GM19238 (cell line): Measurements from ENCODE around the gene LRCH4.

ENCODE experiments used
- DNase-seq: peaks from one replicate; pipeline ENCODE4 v3.0.0; 2011; ENCODE audit warnings: low spot score; ENCODE audit not compliant: insufficient read length

LRCH4 gene

DNA sequence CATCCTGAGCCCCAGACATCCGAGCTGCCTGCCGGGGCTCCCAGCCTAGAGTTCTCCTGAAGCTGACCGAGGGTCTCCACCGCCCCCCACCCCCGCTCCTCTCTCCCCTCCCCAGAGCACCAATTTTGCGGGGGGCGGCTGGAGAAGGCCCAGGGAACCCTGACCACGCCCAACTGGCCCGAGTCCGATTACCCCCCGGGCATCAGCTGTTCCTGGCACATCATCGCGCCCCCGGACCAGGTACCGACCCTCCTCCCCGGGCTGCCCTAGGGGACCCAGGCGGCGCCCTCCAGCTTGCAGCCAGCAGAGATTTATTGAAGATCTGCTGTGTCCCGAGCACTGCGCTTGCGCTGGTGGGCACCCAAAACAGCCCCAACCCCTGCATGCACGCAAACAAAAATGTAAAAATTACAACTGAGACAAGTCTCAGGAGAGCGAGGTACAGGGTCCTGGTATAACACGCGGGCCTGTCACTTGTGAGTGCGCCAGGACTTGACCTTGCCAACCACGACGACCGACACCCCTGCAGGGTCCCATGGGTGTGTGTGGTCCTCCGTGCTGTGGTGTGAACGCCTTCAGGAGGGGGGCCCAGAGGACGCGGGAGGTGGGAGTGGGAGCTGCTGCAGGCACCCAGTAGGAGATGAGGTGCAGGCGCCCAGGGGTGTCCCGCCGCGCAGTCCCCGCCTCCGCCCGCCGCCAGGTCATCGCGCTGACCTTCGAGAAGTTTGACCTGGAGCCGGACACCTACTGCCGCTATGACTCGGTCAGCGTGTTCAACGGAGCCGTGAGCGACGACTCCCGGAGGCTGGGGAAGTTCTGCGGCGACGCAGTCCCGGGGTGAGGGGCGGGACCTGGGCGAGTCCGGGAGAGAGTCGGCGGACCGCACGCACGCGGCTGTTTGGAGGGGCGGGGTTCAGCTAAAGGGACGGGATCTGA, 19.3 kb upstream of the LRCH4 start:
- DNase-seq = no peak

DNA sequence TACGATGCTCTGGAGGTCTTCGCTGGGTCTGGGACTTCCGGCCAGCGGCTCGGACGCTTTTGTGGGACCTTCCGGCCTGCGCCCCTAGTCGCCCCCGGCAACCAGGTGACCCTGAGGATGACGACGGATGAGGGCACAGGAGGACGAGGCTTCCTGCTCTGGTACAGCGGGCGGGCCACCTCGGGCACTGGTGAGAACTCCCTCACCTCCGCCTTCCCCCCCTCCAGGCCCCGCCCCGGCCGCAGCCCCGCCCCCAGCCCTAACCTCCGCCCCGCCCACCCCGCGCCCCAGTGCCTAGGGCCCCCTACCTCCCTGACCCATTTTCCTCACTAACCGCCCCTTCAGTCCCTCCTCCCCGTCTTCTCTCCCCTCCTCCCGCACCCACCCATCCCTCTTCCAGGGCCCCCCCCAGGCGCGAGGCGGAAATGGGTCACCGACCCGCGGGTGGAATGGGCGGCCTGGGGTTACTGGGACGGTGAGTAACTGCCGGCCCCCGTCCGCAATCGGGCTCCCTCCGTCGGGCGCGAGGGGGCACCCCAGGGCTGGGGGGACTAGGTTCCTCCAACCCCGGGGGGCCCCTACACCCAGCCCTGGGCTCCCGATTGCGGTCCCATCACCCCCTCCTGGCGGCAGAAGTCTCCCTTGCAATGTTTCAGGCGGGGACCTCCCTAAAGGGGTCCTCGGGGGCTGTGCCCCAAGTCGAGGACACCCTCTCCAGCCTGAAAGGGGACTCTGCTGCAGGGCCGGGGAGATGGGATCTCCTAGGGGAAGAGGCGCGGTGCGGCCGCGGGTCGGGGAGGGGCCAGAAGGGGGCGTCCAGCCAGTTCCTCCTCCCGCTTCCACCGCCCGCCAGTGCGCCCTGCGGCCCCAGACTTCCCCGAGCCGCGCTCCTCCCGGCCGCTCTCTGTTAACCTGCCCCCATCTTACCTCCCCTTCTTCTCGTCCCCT, 18.4 kb upstream of the LRCH4 start:
- DNase-seq = peak; percentile 85

DNA sequence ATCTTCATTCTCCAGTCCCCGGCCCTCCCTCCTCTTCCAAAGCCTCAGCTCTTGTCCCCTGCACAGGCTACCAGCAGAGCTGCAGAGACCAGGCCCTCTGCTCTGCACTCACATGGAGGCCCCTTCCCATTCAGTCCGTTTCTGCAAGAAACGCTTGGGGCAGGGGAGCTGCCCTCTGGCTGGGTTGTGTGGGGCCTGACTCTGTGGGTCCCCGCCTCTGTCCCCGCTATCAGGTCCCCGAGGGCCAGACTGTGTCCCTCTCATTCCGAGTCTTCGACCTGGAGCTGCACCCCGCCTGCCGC, 17.7 kb upstream of the LRCH4 start:
- no peak for DNase-seq

DNA sequence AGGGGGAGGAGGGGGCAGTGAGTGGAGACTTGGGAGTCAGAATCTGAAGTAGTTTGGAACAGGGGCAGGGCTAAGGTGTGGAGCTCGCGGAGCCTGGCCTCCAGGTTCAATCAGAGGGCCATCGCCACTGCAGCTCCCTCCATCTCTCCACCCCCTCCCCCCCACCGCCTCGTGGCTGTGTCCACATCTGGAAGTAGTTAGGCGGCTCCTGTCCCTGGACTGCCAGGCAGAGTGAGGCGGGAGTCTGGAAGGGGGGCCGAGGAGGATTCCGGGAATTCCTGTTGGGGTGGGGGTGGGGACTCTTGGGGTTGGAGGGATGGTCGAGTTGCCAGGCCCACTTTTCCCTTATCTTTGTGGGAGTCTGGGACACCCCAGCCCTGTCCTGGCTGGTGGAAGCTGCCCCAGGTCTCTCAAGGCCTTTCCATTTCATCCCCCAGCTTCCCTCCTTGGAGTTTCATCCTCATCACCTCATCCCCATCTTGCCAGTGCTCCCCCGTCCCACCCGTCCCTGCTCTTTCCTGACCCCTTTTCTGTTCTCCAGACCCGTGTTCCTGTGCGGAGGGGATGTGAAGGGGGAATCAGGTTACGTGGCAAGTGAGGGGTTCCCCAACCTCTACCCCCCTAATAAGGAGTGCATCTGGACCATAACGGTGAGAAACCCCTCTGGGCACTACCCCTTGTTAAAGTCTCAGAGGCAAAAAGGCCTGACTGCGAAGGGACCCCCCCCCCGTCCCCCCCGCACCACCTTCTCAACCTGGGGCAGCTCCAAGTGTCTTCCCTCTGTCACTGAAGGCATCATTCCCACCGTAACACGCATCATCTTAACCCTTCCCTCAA, 17.2 kb upstream of the LRCH4 start:
- no peak for DNase-seq

DNA sequence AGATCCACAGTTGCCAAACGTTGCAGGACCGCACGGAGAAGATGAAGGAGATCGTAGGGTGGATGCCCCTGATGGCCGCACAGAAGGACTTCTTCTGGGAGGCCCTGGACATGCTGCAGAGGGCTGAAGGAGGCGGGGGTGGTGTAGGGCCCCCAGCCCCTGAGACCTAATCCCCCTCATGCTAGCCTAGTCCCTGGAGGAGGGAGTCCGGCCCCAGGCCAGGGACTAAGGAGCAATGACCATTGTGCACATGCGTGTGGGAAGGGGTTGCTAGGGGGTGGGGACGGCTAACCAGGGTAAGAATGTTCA, 14.8 kb upstream of the LRCH4 start:
- DNase-seq = no peak

DNA sequence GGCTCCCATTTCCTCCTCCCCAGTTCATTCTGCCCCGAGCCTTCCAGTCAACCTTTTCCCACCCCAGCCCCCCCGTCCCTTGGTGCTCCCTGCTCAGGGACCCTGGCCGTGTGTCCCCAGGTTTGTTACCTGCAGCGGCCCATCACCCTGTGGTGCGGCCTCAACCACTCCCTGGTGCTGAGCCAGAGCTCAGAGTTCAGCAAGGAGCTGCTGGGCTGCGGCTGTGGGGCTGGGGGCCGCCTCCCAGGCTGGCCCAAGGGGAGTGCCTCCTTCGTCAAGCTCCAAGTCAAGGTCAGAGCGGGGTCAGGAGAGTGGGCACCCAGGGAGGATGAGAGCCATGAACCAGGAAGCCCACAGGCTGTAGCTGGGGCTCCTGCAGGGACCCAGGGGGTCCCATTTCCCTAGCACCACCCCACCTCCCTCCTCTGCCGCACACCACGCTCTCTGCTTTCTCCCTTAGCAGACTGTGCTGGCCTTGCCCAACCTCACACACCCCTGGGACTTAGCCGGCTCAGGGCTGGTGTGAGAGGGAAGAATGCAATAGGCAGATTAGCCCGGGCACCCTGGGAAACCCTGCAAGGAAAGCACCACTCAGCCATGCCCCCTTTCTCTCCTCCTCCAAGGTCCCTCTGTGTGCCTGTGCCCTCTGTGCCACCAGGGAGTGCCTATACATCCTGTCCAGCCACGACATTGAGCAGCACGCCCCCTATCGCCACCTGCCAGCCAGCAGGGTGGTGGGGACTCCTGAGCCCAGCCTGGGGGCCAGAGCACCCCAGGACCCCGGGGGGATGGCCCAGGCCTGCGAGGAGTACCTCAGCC, 14.2 kb upstream of the LRCH4 start:
- DNase-seq = no peak

DNA sequence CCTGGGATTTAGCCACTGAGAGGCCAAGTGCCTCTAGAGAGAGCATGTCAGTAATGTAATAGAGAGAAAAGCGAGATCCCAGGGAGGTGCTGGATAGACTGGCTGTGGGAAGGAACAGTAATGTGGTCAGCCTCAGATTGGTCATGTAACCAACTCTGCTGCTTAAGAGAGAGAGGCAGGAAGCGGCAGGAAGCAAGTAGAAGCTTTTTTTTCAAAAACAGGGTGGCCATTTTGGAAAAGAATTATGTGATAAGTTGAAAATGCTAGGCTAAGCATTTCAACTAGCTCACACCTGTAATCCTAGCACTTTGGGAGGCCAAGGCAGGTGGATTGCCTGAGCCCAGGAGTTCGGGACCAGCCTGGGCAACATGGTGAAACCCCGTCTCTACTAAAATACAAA, 12.5 kb upstream of the LRCH4 start:
- no peak for DNase-seq

DNA sequence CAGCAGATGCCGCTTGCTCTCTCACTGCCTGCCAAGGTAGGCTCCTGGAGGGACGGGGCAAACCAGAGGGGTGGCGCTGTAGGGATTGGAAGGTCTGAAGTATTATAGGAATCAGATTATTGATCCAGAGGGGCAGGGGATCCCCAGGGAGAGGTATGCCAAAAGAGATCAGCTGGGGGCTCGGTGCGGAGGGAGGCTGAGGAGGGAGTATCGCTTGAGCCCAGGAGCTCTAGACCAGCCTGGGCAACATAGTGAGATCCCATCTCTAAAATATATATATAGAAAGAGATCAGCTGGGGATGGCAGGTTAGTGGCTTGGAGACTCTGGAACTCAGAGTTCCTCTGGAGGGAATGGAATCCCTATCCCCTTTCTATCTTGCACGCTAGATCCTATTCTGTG, 9.3 kb upstream of the LRCH4 start:
- no peak for DNase-seq

DNA sequence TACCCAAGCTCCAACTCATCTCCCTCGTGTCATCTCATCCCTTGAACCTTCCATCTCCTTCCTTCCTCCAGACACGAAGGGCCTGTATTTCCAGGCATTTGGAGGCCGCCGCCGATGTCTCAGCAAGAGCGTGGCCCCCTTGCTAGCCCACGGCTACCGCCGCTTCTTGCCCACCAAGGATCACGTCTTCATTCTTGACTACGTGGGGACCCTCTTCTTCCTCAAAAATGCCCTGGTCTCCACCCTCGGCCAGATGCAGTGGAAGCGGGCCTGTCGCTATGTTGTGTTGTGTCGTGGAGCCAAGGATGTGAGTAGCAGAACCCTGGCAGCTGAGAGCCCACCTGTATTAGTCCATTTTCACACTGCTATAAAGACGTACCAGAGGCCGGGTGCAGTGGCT, 5.7 kb upstream of the LRCH4 start:
- no peak for DNase-seq

DNA sequence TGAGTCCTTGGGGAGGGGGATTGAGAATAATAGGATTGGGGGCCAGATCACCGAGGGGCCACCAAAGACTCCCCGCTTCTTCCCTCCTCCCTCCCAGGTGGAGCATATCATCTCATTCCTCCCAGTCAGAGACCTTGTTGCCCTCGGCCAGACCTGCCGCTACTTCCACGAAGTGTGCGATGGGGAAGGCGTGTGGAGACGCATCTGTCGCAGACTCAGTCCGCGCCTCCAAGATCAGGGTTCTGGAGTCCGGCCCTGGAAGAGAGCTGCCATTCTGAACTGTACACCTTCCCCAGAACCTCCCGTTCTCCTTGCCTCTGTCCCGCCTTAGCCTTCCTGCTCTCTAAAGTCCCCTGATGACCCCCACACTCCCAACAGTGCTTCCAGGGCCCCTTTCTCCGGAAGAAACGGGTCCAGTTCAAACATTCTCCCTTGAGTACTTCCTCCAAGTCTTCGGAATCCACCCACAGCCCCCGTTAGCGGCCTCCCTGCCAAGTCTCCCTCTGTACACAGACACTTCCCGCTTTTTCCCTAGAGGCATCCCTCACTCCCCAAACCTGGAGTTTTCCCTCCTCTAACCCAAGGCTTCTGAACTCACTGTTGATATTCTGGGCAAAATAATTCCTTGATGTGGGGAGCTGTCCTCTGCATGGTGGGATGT, 4.3 kb upstream of the LRCH4 start:
- no peak for DNase-seq

DNA sequence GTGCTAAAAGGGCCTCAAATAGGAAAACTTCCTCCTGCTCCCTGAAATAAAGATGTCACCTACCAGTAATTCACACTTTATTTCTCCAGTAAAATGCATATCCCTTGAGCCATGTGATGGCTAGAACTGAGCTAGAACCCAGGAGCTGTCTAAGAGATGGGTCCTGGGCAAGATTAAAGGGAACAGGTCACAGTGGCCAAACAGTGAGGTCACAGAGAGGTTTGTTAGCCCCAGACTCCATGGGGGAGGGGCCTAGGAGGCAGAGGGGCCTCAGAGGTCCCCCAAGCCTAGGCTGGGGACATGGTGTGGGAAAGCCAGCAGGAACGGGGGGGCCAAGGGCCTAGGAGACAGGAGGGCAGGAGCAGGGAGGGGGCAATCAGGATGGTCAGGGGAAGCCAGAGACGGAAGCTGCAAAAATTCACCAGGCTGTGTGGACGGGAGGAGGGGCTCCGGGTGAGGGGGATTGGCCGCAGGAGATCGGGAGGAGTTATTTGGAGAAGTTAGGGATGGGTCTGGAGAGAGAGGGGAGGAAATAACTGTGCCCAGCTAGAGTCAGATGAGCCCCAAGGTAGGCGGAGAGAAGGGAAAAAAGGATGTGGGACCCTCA, 3.5 kb upstream of the LRCH4 start:
- no peak for DNase-seq

DNA sequence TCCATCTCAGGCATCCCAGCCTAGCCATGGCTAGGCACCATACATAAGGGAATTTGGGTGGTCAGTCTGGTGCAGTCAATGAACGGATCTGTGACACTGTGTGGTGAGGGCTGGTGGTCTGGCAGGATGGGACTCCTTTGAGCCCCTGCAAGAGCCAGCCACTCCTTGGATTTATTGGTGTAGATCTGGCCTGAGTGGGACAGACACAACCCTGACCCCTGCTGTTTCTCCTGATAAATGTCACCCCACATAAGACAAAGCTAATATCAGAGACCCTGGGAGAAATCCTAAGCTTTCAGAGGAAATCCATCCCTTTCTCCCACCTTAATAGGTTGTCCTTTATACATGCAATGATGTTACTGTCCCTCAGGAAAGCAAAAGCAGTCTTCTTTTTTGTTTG, 2.5 kb upstream of the LRCH4 start:
- no peak for DNase-seq

DNA sequence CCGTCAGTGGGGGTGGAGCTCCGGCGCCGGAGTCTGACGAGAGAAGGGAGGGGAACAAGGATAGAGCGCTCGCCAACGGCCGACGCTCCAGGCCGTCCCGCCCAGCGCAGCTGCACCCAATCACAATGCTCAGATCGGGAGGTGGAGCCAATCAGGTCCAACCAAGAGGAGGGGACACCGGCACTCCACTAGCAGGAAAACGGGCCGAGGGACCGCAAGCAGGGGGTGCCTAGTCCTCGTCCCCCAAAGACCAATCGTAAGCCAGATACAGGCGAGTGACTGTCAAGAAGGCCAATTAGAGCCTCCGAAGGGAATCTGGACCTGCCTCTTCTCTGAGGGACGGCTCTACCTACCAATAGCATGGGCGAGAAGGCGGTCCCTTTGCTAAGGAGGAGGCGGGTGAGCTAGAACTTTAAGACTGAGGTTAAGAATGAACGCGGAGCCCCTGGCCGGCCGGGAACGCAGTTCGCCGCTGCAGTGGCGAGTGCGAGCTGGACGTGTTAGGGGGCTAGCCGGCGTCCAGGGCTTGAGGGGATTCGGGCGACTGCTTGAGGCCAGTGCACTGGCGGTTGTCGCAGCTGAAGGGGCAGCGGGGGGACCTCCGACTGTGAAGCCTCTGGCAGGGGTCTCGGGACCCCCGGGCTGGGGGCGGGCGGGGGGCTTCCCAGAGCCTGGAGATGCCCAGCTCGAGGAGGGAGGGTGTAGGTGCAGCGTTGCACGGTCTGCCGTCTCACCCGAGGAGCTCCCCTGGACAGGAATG, 517 bp upstream of the LRCH4 start, which contains the start of gene FBXO24:
FBXO24 (plus strand) TSS at position 63 of the 760 bp plus-strand sequence; CDS start at position 361, 298 bp downstream.
- DNase-seq = peak; percentile 100

DNA sequence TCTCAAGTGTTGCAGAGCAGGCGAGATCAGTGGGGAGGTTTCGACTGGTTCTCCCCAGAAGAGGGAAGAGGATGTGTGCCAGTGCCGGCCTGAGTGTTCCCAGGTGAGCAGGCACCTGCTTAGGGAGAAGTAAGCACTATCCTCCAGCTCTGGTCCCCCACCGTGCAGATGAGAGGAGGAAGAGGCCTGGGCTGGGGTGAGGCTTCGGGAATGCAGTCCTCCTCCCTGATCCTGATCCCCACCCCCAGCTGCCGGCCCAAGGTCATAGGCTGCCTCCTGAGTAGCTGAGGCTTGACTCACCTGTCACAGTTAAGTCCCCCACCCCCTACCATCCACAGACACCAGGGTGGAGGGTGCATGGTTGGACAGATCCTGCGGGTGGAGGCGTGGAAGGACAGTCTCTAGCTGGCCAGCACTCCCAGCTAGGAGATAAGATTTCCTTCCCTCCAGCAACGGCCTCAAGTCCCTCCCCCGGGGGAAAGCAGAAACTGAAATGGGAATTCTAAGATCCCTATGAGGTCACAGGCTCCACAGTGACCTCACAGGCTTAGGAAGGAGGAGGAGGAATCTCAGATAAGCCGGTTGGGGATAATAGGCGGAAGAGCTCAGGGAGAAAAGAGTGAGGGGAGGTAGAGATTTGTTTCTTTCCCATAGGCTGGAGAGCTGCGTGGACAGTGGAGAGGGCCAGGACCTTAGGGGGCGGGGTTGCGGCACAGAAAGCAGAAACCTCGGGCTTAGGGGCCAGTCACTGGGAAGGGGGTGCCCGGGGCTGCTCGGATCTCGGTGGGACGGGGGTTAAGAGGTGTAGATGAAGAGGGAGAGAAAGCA, 1.0 kb downstream of the LRCH4 start:
- no peak for DNase-seq

DNA sequence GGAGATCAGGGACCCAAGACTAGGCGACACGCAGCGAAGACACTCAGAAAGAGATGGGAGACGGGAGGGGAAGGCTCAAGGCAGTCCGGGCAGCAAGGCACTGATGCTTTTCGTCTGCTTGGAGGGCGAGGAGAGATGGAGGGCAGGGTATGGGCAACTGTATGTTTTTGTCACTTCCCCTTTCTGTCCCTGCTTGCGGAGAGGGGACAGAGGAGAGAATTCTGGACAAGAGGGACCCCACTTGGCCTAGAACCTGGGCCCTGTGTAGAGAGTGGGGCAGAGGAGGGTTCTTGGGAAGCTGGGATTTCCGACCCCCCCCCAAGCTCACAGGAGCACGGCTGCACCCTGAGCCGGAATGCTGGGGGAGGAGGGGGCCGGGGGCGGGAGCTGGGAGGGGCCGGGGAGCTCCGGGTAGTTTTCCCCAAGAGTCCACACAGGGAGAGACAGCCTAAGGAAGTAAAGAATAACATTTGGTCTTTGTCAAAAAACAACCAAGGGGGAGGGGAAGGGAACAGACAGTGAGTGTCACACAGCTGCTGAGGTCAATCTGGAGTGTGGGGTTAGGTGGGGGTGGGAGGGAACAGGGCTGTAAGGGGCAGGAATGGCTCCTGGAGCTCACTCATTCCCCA, 1.8 kb downstream of the LRCH4 start:
- DNase-seq = no peak

DNA sequence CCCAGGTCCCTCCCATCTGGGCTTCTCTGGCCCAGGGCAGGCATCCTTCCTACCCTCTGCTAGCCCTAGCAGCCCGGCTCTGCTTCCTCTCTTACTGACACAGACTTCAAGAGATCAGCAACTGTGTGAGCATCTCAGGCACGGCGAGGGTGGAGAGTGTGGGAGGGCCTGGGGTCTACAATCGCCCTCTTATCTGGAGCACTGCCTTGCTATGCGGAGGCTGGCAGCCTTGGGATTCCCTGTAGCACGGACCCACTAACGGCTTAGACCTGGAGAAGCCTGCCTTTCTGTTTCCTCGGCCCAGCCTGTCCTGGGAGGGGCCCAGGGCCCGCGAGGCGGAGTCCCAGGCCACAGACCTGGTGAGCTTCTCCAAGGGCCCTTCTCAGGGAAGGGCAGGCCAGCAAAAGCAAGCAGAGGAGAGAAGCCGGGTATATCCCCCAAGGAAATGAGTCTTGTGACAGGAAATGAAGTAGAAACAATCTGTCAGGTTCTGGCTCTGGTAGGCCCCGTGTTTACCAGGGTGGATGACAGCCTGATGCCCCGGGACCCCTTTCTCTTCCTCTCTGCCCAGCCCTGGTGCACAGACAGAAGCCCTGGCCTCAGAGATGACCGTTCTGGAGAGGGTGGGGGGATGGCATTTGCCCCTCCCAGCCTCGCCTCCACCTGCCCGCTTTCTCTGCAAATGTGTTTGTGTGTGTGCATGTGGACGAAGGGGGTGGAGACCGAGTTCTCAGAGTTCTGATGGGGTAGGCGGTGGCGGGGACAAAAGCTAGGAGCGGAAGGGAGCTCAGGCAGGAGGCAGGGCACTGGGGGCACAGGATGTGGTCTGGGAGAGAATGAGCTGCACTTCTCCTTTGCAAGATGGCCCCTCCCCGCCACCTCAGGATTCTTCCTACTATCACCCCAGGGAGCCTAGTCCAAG, 2.5 kb downstream of the LRCH4 start:
- DNase-seq = peak; percentile 65

DNA sequence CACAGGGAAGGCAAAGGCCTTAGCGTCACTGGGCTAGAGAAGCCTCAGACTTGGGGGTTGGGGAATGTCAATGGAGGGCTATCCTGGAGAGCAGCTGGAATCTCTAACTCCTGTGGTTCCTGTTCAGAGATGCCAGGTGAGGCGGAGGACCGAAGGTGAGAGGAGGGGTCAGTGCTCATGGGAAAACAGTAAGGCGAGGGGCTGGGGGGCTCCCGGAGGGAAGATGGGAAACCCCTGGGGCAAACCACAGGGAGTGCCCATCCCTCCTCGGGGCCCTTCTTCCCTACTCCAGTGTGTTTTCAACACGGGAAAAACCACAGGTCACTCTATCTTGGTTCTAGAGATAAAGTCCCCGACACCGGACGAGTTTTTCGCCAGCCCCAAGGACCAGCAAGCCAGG, 3.3 kb downstream of the LRCH4 start:
- no peak for DNase-seq
